ENCODE data around the gene TPCN2.

The TPCN2 gene

GRCh38 chr11:69037544-69037943 lies 11.2 kb upstream of the TPCN2 start:
- DNase-seq (ENCODE audit: low read depth in 2 of 2), result no peak

GRCh38 chr11:69039501-69039900 lies 9.2 kb upstream of the TPCN2 start:
- DNase-seq (ENCODE audit: low read depth in 2 of 2), result no peak

GRCh38 chr11:69040051-69040450 lies 8.7 kb upstream of the TPCN2 start:
- DNase-seq (ENCODE audit: low read depth in 2 of 2), result no peak

- no peak for DNase-seq (ENCODE audit: low read depth in 2 of 2)
These were observed 8.0 kb upstream of the TPCN2 start for GRCh38 chr11:69040581-69041260.

DNA sequence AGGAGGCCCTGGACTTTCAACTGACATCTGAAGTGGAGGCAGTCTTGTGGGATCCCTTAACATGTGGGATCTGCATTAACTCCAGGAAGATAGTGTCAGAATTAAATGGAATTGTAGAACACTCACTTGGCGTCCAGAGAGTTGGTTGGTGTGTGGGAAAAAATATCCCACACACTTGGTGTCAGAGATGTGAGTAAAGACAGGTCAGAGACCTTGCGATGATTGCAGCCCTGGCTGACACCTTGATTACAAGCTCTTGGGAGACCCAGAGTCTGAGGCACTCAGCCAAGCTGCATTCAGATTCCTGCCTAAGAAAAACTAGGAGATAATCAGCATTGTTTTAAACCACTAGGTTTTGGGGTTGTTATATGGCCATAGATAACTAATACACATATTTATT lies 7.2 kb upstream of the TPCN2 start:
- no peak for DNase-seq (ENCODE audit: low read depth in 2 of 2)

DNA sequence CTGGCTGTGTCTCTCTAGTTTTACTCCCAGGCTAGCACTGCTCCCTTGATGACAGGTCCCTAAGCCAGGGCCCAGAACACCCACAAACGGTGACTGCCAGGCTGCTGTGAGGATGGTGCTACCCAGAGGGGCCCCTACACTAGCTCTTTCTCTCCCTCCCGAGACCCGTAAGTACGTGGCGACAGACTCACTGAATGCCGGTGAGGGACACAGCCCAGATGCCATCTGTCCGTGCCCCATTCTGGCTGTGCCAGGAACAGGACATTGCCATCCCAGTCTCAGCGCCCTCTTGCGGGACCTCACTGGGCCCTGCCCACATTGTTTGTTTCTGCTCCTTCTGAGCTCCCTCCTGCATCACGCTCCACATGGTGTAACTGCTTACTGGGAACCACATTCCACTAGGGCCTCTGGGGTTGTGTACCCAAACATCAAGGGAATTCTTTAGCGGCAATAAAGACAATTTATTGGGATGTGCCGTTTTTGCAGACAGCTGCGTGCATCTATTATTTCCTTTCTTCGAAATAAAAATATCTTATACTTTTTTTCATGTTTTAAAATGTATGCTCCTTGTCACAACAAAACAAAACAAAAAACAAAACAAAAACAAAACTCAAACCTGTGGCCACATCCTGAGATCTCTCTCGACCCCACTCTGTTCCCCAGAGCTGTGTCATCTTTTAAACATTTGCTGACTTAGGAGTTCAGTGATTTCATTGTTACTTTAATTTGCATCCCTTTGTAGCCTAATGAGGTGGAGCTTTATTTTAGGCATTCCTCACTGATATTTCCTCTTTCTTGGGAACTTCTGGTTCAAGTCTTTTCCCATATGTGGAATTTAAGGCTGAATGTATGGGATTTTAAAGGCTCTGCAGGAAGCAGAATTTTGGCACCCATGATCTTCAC lies 4.4 kb upstream of the TPCN2 start:
- no peak for DNase-seq (ENCODE audit: low read depth in 2 of 2)

- no peak for DNase-seq (ENCODE audit: low read depth in 2 of 2)
These were observed 570 bp upstream of the TPCN2 start for GRCh38 chr11:69048031-69048693.

DNA sequence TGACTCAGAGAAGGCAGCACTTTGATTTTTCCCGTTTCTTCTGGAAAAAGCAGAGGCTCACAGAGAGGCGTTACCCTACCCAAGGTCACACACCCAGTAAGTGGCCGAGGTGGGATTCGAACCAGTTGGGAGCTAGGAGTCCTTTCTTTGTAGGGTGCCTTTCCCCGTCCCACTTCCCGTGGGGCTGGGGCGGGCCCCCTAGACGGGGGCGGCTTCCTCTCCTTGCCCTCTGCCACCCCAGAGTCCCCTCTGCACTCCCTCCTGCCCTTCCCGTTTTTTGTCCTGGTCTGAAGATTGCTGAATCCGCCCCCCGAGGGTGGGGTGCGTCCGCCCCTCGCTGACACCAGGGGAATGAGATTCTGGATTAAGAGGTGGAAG lies 747 bp downstream of the TPCN2 start:
- no peak for DNase-seq (ENCODE audit: low read depth in 2 of 2)

- no peak for DNase-seq (ENCODE audit: low read depth in 2 of 2)
These were observed 2.1 kb downstream of the TPCN2 start for GRCh38 chr11:69050592-69051380.

DNA sequence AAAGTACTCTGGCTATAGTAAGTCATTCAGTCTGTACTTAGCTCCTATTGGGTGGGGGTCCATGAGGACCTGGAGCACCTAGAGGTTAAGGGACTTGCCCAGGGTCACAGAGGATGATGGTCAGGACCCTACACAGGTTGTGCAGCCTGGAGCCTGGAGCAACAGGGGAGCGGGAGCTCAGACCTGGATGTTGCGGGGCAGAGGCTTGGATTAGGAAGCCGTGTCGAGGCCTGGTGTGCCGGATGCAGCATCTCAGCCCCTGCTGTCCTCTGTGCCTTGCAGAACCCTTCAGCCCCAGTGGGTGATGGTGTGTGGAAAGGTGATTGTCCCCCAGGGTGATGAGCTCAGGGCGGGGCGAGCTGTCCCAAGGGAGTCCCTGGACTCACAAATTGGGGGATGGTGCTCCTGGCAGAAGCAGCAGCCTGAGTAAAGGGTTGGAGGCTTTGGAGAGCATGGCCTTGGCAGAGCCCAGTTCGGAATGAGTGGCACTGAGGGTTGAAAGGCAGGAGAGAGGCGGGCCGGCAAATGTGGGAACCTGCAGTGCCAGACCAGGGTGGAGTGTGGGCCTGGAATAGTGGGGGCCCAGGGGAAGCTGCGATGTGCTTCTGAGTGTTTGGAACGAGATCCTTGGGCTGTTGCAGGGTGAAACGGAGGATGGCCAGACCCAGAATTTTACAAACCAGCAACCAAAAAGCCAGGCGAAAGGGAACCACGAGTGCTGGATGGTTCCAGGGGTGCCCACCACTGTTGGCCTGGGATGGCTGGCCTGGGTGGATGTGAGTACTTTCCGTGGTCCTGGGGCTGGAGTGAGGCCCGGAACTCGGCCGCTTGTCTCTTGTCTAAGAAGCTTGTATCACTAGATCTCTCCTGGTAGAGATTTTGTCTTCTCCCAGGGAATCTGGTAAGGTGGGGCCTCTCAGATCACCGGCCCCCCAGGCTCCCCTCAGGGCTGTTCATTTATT lies 2.9 kb downstream of the TPCN2 start:
- DNase-seq (ENCODE audit: low read depth in 2 of 2), result no peak

GRCh38 chr11:69052343-69053168 lies 3.8 kb downstream of the TPCN2 start:
- DNase-seq (ENCODE audit: low read depth in 2 of 2), result no peak

- DNase-seq (ENCODE audit: low read depth in 2 of 2), result no peak
These were observed 4.4 kb downstream of the TPCN2 start for GRCh38 chr11:69053169-69053477.

DNA sequence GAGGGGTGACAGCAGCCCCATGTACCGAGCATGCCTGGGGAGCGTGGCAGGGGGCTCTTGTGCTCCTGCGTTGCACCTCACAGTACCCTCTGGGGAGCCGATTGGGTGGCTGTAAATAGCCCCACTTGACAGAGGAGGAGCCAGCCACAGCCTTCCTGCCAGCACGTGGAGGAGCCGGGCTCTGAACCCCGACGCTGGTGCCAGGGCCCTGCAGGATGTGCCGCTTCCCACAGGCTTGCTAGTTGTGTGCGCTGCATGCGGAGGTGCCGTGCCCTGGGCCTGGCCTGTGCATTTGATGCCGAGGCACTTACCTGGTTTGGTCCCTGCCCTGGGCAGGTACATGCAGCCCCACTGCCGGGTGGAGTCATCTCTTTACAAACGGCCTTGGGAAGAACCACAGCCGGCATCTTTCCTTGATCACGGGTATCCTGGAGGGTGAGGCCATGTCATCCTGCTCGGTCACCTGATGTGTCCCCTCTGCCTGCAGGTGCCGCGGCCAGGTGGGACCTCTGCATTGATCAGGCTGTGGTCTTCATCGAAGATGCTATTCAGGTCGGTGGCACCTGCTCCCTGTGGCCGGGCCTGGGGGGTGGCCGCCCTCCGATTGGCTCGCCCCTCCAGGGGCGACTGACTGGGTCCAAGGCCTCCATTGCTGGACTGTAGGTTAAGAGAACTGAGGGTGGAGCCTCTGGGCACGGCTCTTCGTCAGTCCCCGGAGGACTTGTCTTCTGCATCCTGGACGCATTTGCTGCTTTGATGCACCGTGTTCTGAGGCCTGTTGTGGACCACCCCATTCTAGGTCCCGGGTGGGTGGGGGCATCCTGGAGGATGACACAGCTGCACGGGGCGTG lies 5.0 kb downstream of the TPCN2 start:
- DNase-seq (ENCODE audit: low read depth in 2 of 2), result no peak

DNA sequence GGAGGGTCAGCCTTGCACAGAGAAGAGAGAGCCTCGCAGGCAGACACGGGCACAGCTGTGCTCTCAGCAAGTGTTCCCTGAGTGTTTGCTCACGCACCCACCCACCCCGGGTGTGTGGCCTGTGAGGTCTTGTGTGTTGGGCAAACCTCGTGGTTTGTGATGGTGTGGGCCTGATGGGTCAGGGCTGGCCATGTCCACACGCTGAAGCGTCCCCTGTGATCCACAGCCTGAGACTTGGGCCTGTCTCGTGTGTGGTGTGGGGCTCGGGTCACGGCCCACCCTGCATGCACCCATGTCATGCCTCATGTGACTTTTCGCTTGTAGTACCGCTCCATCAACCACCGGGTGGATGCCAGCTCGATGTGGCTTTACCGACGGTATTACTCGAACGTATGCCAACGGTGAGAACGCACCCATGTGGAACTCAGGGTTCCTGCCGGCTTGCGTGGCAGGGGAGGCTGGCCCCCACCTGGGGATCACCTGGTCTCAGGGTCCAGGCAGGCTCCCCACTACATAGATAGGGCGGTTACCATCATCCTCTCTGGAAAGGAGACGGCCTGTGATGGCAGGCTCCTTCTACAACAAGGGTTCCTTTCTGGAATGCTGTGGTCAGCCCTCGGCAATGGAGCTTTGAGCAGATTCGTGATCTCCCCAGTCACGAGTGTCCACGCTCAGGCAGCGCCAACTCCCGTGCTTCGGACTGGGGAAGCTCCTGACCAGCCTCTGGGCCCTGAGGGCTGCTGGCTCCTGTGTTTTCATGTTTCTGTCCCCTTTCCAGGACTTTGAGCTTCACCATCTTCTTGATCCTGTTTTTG lies 5.9 kb downstream of the TPCN2 start:
- no peak for DNase-seq (ENCODE audit: low read depth in 2 of 2)

- no peak for DNase-seq (ENCODE audit: low read depth in 2 of 2)
These were observed 6.5 kb downstream of the TPCN2 start for GRCh38 chr11:69055212-69055586.

DNA sequence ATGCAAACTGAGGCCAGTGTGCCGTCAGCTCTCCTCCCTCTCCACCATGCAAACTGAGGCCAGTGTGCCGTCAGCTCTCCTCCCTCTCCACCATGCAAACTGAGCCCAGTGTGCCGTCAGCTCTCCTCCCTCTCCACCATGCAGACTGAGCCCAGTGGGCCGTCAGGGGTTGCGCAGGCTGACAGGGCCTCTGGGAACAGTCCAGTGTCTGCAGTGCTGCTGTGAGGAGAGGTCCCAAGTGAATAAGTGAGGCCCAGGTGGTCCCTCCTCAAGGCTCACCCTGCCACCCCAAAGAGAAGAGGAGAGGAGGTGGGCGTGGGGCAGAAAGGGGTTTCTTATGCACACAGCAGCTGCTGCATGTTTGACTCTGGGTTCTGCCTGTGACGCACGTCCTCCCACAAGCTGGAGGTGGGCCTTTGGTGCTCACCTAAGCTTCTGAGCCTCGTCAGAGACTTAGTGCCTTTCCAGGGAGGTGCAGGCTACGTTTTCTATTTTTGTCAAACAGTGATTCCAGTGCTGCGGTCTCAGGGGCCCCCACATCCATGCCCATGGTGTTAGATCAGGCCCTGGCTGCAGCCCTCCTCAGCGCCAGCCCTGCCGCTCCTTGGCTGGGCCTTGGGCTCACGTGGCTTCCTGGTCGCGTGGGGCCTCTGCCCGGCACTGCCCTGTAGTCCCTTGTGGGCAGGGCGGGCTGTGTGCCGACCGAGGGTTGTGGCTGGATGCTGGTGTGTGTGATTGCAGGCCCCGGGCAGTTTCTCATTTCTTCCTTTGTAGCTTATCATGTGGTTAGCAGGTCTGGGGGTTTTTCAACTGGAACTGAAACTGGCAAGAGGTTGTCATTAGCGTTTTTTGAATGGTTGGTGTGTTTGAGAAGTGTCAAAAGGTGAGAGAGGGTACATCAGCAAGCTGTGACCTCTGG lies 7.1 kb downstream of the TPCN2 start:
- DNase-seq (ENCODE audit: low read depth in 2 of 2), result no peak

- no peak for DNase-seq (ENCODE audit: low read depth in 2 of 2)
These were observed 8.5 kb downstream of the TPCN2 start for GRCh38 chr11:69057236-69057635.
